HepG2 (cell line): Measurements from ENCODE around the gene PRKACG. TPM values are rescaled to one million over a fixed set of nuclear protein-coding genes. Genes with fewer than 3 reads are reported as not detected.

Source experiments
- ATAC-seq: fragments of 200-7000 bp; cut with Tn5 transposase; 3 replicates; pipeline ENCODE4 v1.9.1; 2020; ENCODE audit warnings: mild to moderate bottlenecking, moderate library complexity
- BruUV-seq: library from RNA; stranded (reverse); fragments of 400-500 nt; replicated peaks from 2 replicates; lab custom pipeline; 2021; lab: Mats Ljungman, UMichigan
- CTCF ChIA-PET: fragments of 300-600 bp; formaldehyde crosslinking; extraction: SDS; loops from one replicate; lab custom pipeline; 2021; ENCODE audit warnings: low total read pairs, inconsistent platforms, low intra/inter-chr PET ratio; lab: Yijun Ruan, JAX
- POLR2A ChIA-PET: fragments of 350-600 bp; sonication (Branson Sonifier 250); formaldehyde crosslinking; loops from one replicate; lab custom pipeline; 2020; ENCODE audit warnings: antibody characterized with exemption, inconsistent platforms; lab: Yijun Ruan, JAX
- DNase-seq: peaks from one replicate; pipeline ENCODE4 v3.0.0-alpha.2; 2015; ENCODE audit warnings: low spot score
- FAIRE-seq: peaks from 3 replicates; lab custom pipeline; 2011; peaks lifted over from hg19 to GRCh38; lab: Jason Lieb, UNC
- H2AFZ ChIP-seq: one replicate; pipeline ENCODE4 v1.6.1; 2011; ENCODE audit warnings: low read length, inconsistent platforms
- H3K27ac ChIP-seq: fragments of 300-600 bp; 3 replicates; pipeline ENCODE4 v1.8.0; 2011; ENCODE audit warnings: mixed run types, mild to moderate bottlenecking, mixed read lengths, low read length, inconsistent platforms; ENCODE audit not compliant: insufficient read depth; ENCODE audit errors: extremely low read length
- H3K27me3 ChIP-seq, 2 experiments: fragments of 200-600 bp in 1 of 2; 2 replicates in 1 of 2; 3 replicates in 1 of 2; pipeline versions ENCODE4 v1.6.0 to v1.8.0; 2011; ENCODE audit warnings: low read length in 2 of 2, mild to moderate bottlenecking in 2 of 2, moderate library complexity in 2 of 2, inconsistent platforms in 1 of 2; ENCODE audit not compliant: insufficient read depth in 2 of 2, control insufficient read depth in 1 of 2
- H3K36me3 ChIP-seq, 2 experiments: fragments of 200-600 bp in 1 of 2; replicated peaks in 1 of 2; 2 replicates in 1 of 2; 3 replicates in 1 of 2; pipeline versions ENCODE4 v1.5.1 to v1.8.0; 2011; ENCODE audit warnings: low read length in 2 of 2, inconsistent platforms in 1 of 2; ENCODE audit not compliant: insufficient read depth in 2 of 2, control insufficient read depth in 1 of 2
- H3K4me1 ChIP-seq: 2 replicates; pipeline ENCODE4 v1.5.1; 2012; ENCODE audit warnings: low read length, inconsistent platforms; ENCODE audit not compliant: insufficient read depth
- H3K4me2 ChIP-seq: 2 replicates; pipeline ENCODE4 v1.6.0; 2011; ENCODE audit warnings: low read depth, low read length, inconsistent platforms
- H3K4me3 ChIP-seq, 3 experiments: fragments of 200-600 bp in 1 of 3; sonication (generic), shearing (Covaris generic) in 1 of 3; replicated peaks in 1 of 3; 2 replicates each; pipeline ENCODE4 v1.5.1; 2011 to 2016; ENCODE audit warnings: low read length in 3 of 3, inconsistent platforms in 2 of 3, low read depth in 2 of 3, mild to moderate bottlenecking in 2 of 3, control low read depth in 1 of 3, mixed read lengths in 1 of 3; ENCODE audit not compliant: insufficient read depth in 1 of 3
- H3K79me2 ChIP-seq: one replicate; pipeline ENCODE4 v1.6.1; 2011; ENCODE audit warnings: low read length, inconsistent platforms; ENCODE audit not compliant: insufficient read depth
- H3K9ac ChIP-seq: 2 replicates; pipeline ENCODE4 v1.6.0; 2011; ENCODE audit warnings: mild to moderate bottlenecking, low read depth, low read length, inconsistent platforms; ENCODE audit not compliant: insufficient read depth
- H3K9me3 ChIP-seq: 2 replicates; pipeline ENCODE4 v1.5.1; 2012; ENCODE audit warnings: mild to moderate bottlenecking, low read length
- H4K20me1 ChIP-seq: 2 replicates; pipeline ENCODE4 v1.6.0; 2011; ENCODE audit warnings: inconsistent platforms, mild to moderate bottlenecking, low read length, moderate library complexity; ENCODE audit not compliant: insufficient read depth
- DMAP1 ChIP-seq: IDR thresholded peaks from 2 replicates; pipeline ENCODE4 v1.6.1; 2016
- DR1 ChIP-seq: sonication (generic); formaldehyde crosslinking; IDR thresholded peaks from 2 replicates; pipeline ENCODE4 v1.8.0; 2021; ENCODE audit warnings: mild to moderate bottlenecking, missing genetic modification reagents, inconsistent platforms
- HHEX ChIP-seq: IDR thresholded peaks from 2 replicates; pipeline ENCODE4 v1.6.1; 2016; ENCODE audit warnings: control low read depth
- HNRNPK ChIP-seq: fragments of 200-400 bp; formaldehyde crosslinking; IDR thresholded peaks from 2 replicates; pipeline ENCODE4 v1.6.1; 2018; ENCODE audit warnings: low read length, low read depth, moderate library complexity, mild to moderate bottlenecking; ENCODE audit not compliant: poor library complexity, severe bottlenecking
- MAFK ChIP-seq, 2 experiments: IDR thresholded peaks in 1 of 2; conservative IDR thresholded peaks in 1 of 2; 2 replicates each; pipeline ENCODE4 v1.6.1; 2011; ENCODE audit warnings: improper control_type of control experiment in 2 of 2, low read length in 2 of 2
- RNF2 ChIP-seq: fragments of 450-650 bp; conservative IDR thresholded peaks from 2 replicates; pipeline ENCODE4 v1.6.1; 2016; ENCODE audit warnings: low read depth
- ZKSCAN5 ChIP-seq: sonication (generic); formaldehyde crosslinking; IDR thresholded peaks from 2 replicates; pipeline ENCODE4 v1.5.1; 2020; ENCODE audit warnings: mild to moderate bottlenecking, missing genetic modification reagents
- ZSCAN25 ChIP-seq: sonication (generic); formaldehyde crosslinking; IDR thresholded peaks from 2 replicates; pipeline ENCODE4 v1.8.0; 2022; ENCODE audit warnings: mild to moderate bottlenecking, missing genetic modification reagents
- ZSCAN29 ChIP-seq: sonication (generic); formaldehyde crosslinking; conservative IDR thresholded peaks from 2 replicates; pipeline ENCODE4 v1.4.0; 2020; ENCODE audit warnings: mild to moderate bottlenecking, missing genetic modification reagents
- WGBS: methylation state at CpG from one replicate; pipeline ENCODE4 v1.1.6; 2017; ENCODE audit warnings: low lambda C conversion rate; 5-methylcytosine and 5-hydroxymethylcytosine counted together
- in situ Hi-C: cut with HindIII; loops from 2 replicates; pipeline ENCODE4 v1.10.0; 2017; ENCODE audit warnings: low pct_unique_long_range_greater_than_20kb; ENCODE audit not compliant: extremely low pct_ligation_motif_present
- intact Hi-C: fragments of 100-400 bp; cut with micrococcal nuclease; formaldehyde crosslinking; loops from one replicate; pipeline ENCODE4 v1.10.0; 2022; ENCODE audit not compliant: unreplicated experiment
- polyA plus RNA-seq, 8 experiments: library from polyadenylated mRNA; depleted of rRNA in 3 of 8; stranded (reverse) in 7 of 8; unstranded in 1 of 8; fragments of >200 nt; fragmentation: Illumina TruSeq in 4 of 8; extraction: Trizol in 4 of 8; gene quantifications; 2 replicates each; pipeline versions ENCODE4 v1.2.1 to v1.2.3, GENCODE V29; 2011 to 2016; ENCODE audit warnings: low read depth in 4 of 8, missing spikeins in 1 of 8, mixed read lengths in 1 of 8; ENCODE audit not compliant: insufficient read depth in 1 of 8
- total RNA-seq, 5 experiments: library from RNA; depleted of rRNA; stranded (reverse); fragments of >200 nt; fragmentation: Illumina TruSeq; extraction: Trizol; gene quantifications; 2 replicates each; pipeline ENCODE4 v1.2.3, GENCODE V29; 2016; ENCODE audit warnings: low read depth in 1 of 5
- TF ChIP-seq, protein P1 (sequence below): sonication (generic); formaldehyde crosslinking; IDR thresholded peaks from 2 replicates; pipeline ENCODE4 v1.5.0; 2020; ENCODE audit warnings: missing genetic modification reagents, mild to moderate bottlenecking, borderline replicate concordance
- TF ChIP-seq, protein P2 (sequence below): IDR thresholded peaks from 2 replicates; pipeline ENCODE4 v1.6.1; 2016; ENCODE audit warnings: control low read depth

PRKACG gene
- total and polyA plus RNA-seq, 2 of the 13 experiments (the other 11 are each of a cell fraction or from before 2014, with no cell fraction given): not detected

DNA sequence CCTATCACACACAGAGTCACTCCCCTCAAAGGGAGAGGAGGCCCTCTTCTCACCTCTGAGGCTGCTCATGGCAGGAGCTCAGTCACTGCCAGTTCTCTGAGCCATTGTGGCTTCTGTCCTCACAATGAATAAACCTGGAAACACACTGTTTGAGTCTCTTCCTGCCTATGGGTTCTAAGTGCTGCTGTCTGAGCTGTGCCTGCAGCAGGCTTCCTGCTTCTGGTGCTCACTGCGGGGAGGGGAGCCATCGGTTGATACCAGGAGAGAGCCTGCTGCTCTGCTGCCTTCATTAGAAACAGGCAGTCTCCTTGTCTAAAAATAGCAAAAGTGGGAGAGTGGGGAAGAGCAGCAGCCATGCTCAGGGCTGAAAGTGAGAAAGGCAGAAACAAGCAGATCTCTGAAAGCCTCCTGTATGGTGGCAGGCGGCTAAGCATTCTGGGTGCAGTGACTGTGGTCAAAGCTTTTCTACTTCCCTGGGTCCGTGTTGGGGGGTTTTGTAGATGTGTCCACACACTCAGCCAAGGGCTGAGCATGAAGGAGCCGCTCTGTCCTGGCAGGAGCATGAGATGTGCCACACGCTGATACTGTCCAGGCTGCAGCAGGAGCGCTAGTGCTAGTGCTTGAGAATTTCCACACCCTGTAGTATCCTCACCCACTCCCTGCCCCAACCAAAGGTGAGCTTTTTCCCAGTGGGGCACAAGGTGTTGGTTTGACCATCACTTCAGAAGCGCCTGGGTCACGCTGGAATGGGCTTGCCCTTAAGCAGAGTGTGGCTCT is 34.2 kb downstream of the PRKACG start:
- no peak overlapping the region for H2AFZ ChIP-seq
- H4K20me1 ChIP-seq: no peaks in the 10 kb centered on the region
- ChIA-PET POLR2A (no interaction called here), CTCF (no interaction called here)
- no TSS peak for BruUV-seq
- peaks cover 42% of the 10 kb centered on the region for H3K4me1 ChIP-seq
- peak; percentile 53 for ATAC-seq
- in situ Hi-C loops (no loop called here), intact Hi-C loops (no loop called here)
- no peak overlapping the region for H3K9ac ChIP-seq
- 100% methylated on average over 3 of the region's 9 CpGs for WGBS
- TF ChIP-seq DR1 (CRISPR knock-in tag): no peak
- no peak for TF ChIP-seq ZSCAN29 (CRISPR knock-in tag)
- no peak for TF ChIP-seq DMAP1 (CRISPR knock-in tag)
- TF ChIP-seq ZSCAN25: no peak
- TF ChIP-seq, protein P1, sequence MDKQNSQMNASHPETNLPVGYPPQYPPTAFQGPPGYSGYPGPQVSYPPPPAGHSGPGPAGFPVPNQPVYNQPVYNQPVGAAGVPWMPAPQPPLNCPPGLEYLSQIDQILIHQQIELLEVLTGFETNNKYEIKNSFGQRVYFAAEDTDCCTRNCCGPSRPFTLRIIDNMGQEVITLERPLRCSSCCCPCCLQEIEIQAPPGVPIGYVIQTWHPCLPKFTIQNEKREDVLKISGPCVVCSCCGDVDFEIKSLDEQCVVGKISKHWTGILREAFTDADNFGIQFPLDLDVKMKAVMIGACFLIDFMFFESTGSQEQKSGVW (CRISPR knock-in tag): no peak
- no peak for TF ChIP-seq ZKSCAN5
- H3K36me3 ChIP-seq: no peaks in the 10 kb centered on the region
- no peak overlapping the region for H3K27ac ChIP-seq
- no peaks in the 10 kb centered on the region for H3K27me3 ChIP-seq
- no peak for DNase-seq
- no peak overlapping the region for H3K4me2 ChIP-seq
- no peaks in the 10 kb centered on the region for H3K9me3 ChIP-seq
- no peak overlapping the region for H3K4me3 ChIP-seq
- no peak for FAIRE-seq
- H3K79me2 ChIP-seq: no peaks in the 10 kb centered on the region

DNA sequence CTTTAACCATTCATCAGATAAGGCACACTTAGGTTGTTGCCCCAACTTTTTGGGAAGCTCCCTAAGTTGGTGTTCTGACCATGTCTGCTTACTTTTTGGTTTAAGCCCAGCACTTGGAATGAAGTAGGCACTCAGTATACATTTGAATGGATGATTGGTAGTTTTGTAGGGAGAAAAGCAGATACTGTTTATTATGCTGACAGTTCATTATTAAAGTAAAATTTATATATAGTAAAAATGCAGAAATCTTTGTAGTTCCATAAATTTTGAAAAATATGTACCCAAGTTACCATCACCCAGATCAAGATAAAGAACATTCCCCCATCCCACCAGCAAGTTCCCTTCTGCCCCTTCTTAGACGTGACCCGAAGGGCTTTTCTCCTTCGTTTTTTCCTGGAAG is 35.4 kb downstream of the PRKACG start:
- intact Hi-C loops: no loop called here
- in situ Hi-C loops: no loop called here
- CTCF ChIA-PET: no interaction called here

More for the DNA sequence above, 35.4 kb downstream of the PRKACG start:
- Histone ChIP-seq H3K4me2 (no peak overlapping the region), H3K4me3 (no peak overlapping the region), H3K27me3 (no peaks in the 10 kb centered on the region), H3K79me2 (no peaks in the 10 kb centered on the region), H3K9me3 (no peaks in the 10 kb centered on the region)
- 97% methylated on average over 3 of the region's 3 CpGs for WGBS
- no peak for ATAC-seq
- no peak for DNase-seq
- TF ChIP-seq HNRNPK: no peak
- TF ChIP-seq MAFK (conservative IDR thresholded peaks at IDR 0.05 in 1 of 2, IDR thresholded peaks at IDR 0.05 in 1 of 2; ENCODE audit: low read length in 2 of 2): peak in 1 of 2 experiments; percentile 62; a peak in 2 of 4 replicates
- TF ChIP-seq, protein P2, sequence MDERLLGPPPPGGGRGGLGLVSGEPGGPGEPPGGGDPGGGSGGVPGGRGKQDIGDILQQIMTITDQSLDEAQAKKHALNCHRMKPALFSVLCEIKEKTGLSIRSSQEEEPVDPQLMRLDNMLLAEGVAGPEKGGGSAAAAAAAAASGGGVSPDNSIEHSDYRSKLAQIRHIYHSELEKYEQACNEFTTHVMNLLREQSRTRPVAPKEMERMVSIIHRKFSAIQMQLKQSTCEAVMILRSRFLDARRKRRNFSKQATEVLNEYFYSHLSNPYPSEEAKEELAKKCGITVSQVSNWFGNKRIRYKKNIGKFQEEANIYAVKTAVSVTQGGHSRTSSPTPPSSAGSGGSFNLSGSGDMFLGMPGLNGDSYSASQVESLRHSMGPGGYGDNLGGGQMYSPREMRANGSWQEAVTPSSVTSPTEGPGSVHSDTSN (CRISPR knock-in tag): no peak
- no peak for TF ChIP-seq HHEX (CRISPR knock-in tag)
- no peak for TF ChIP-seq RNF2
- TF ChIP-seq, all 625 proteins: peak for 1
- peaks cover 43% of the 10 kb centered on the region for H3K4me1 ChIP-seq
- no peaks in the 10 kb centered on the region for H4K20me1 ChIP-seq
- no peak overlapping the region for H3K9ac ChIP-seq
- no peak overlapping the region for H2AFZ ChIP-seq
- H3K27ac ChIP-seq: no peak overlapping the region
- no peak for FAIRE-seq
- BruUV-seq: no TSS peak
- POLR2A ChIA-PET: no interaction called here
- H3K36me3 ChIP-seq: no peaks in the 10 kb centered on the region
